GM23338 (cell line): ENCODE data around the gene AOC1.

ENCODE experiments used
- CREB1 ChIP-seq: fragments of 250-450 bp; sonication (Bioruptor Pico); IDR thresholded peaks from 2 replicates; pipeline ENCODE4 v1.5.0; 2020; ENCODE audit warnings: low read depth, mild to moderate bottlenecking, moderate library complexity
- POLR2AphosphoS5 ChIP-seq: IDR thresholded peaks from 2 replicates; pipeline ENCODE4 v1.6.1; 2016; ENCODE audit warnings: antibody characterized with exemption, low read depth
- TF ChIP-seq, protein P1 (sequence below), 2 experiments: fragments of 200-600 bp in 1 of 2; sonication (generic) in 1 of 2; conservative IDR thresholded peaks; 2 replicates each; pipeline versions ENCODE4 v1.5.1 to v1.6.1; 2016 to 2017; ENCODE audit warnings: antibody characterized with exemption in 2 of 2, low read depth in 2 of 2, mild to moderate bottlenecking in 2 of 2, moderate library complexity in 1 of 2
- TF ChIP-seq, protein P2 (sequence below): IDR thresholded peaks from one replicate; pipeline ENCODE4 v1.6.1; 2018; ENCODE audit warnings: antibody characterized with exemption; ENCODE audit not compliant: unreplicated experiment

DNA sequence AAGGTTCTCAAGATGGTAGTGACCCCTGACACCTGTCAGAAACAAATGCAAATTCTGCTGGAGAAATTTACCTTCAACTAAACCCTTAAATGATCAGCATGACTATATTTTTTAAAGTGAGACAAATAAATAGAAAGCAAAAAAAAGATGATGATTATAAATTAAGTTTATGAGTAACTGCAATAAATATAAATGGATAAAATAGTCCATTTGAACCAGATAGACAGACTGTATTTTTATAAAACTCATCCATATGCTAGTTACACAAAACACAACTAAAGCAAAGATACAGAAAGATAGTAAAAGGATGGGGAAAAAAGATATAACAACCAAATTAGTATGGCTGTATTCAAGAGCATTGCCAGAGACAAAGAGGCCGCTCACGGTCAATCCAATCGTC is 45.9 kb upstream of the AOC1 start:
- TF ChIP-seq, protein P1, sequence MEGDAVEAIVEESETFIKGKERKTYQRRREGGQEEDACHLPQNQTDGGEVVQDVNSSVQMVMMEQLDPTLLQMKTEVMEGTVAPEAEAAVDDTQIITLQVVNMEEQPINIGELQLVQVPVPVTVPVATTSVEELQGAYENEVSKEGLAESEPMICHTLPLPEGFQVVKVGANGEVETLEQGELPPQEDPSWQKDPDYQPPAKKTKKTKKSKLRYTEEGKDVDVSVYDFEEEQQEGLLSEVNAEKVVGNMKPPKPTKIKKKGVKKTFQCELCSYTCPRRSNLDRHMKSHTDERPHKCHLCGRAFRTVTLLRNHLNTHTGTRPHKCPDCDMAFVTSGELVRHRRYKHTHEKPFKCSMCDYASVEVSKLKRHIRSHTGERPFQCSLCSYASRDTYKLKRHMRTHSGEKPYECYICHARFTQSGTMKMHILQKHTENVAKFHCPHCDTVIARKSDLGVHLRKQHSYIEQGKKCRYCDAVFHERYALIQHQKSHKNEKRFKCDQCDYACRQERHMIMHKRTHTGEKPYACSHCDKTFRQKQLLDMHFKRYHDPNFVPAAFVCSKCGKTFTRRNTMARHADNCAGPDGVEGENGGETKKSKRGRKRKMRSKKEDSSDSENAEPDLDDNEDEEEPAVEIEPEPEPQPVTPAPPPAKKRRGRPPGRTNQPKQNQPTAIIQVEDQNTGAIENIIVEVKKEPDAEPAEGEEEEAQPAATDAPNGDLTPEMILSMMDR (conservative IDR thresholded peaks at IDR 0.05; ENCODE audit: low read depth in 2 of 2): no peak
- no peak for TF ChIP-seq POLR2AphosphoS5
- TF ChIP-seq, protein P2, sequence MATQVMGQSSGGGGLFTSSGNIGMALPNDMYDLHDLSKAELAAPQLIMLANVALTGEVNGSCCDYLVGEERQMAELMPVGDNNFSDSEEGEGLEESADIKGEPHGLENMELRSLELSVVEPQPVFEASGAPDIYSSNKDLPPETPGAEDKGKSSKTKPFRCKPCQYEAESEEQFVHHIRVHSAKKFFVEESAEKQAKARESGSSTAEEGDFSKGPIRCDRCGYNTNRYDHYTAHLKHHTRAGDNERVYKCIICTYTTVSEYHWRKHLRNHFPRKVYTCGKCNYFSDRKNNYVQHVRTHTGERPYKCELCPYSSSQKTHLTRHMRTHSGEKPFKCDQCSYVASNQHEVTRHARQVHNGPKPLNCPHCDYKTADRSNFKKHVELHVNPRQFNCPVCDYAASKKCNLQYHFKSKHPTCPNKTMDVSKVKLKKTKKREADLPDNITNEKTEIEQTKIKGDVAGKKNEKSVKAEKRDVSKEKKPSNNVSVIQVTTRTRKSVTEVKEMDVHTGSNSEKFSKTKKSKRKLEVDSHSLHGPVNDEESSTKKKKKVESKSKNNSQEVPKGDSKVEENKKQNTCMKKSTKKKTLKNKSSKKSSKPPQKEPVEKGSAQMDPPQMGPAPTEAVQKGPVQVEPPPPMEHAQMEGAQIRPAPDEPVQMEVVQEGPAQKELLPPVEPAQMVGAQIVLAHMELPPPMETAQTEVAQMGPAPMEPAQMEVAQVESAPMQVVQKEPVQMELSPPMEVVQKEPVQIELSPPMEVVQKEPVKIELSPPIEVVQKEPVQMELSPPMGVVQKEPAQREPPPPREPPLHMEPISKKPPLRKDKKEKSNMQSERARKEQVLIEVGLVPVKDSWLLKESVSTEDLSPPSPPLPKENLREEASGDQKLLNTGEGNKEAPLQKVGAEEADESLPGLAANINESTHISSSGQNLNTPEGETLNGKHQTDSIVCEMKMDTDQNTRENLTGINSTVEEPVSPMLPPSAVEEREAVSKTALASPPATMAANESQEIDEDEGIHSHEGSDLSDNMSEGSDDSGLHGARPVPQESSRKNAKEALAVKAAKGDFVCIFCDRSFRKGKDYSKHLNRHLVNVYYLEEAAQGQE: no peak
- no peak for TF ChIP-seq CREB1 (CRISPR knock-in tag)
